HG02759 (cell line): ENCODE measurements around the gene ZNF76.
"Not testable (repeated sequence)": the region's sequence is repeated elsewhere in the genome, so short reads cannot be mapped to it uniquely, and the experiment has no call there.

Experiments used
- ATAC-seq: cut with Tn5 transposase; IDR thresholded peaks from one replicate; pipeline ENCODE4 v1.9.1; 2021; ENCODE audit warnings: mild to moderate bottlenecking, moderate library complexity; ENCODE audit not compliant: unreplicated experiment

ZNF76 gene

DNA sequence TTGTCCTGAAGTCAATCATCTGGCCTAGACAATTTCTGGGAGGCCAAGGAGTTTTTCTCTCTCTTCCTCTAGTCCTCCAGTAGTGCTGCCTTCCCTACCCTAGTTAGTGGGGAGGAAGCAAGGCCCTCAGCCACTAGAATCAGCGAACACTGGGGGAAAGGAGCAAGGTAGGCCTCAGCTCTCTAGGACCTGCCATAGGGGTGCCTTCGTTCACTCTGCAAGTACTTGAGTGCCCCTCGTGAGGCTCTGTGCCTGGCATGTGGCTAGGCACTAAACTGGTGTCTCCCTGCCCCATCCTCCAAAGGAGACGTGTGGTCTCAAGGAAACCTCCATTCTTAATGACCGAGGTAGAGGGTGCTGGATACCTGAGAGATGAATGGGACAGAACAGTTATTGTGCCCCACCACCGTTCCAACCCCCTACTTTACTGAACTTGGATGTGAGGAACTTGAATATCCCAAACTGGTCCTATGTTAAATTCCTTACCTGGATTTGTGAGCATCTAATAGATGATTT is 39.1 kb downstream of the ZNF76 start:
- no peak for ATAC-seq

DNA sequence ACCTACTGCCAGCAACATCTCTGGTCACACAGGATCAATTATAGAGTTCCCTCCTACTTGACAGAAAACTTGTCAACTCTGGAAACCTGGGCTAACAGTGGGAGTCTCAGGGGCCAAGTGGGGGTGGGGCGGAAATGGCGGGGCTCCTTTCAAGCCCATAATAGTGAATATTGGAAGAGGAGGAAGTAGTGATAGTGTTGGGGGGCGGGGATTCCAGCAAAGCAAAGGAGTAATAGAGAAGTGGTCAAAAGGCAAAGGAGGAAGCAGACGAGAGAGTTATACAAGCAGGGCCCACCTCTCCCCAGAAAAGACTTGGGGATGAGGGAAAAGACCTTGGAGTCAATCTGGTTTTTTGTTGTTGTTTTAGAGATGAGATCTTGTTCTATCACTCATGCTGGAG is 40.1 kb downstream of the ZNF76 start:
- ATAC-seq, result no peak

DNA sequence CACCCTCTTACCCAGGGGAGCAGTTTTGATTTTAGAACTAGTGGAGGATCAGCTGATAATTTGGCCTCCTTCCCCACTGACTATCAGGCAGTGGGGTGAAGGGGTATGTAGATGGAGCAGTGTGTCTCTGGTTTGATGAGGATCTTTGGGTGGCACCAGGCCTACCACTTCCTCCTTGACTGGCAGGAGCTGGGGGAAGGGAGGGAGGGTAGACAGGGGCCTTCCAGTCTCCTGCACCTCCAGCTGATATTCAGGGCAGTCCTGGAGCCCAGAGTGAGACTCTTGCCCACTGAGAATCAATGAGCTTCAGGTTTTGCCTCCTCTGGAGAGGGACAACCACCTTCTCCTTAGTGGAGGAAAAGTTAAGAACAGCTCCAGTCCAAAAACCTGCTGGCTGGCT is 41.3 kb downstream of the ZNF76 start:
- no peak for ATAC-seq

DNA sequence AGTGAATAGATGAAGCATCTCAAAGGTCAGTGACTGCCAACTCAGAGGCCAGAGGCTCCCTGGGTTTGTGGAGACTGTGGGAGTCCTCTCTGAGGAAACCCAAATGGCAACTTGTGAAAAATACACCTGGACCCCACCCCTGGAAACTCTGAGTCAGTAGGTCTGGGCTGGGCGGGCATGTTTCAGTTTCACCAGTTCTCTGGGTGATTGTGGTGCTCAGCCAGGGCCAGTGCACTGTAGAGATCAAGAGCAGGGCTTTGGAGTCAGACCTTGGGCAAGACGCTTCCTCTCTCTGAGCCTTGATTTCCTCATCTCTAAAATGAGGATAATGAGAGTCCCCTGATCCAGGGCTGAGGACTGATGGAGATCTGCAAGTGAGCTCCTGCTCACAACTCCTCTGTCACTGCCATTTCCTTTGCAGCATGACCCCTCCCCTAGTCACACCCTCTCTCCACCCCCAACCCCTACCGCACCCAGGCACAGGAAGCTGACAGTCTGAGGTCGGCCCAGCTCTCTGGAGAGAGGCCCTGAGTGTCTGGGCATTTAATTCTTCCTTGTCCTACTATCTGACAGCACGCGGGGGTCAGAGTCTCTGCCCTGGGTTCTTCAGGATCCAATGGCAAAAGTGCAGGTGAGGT is 43.2 kb downstream of the ZNF76 start:
- ATAC-seq, result peak; percentile 84

DNA sequence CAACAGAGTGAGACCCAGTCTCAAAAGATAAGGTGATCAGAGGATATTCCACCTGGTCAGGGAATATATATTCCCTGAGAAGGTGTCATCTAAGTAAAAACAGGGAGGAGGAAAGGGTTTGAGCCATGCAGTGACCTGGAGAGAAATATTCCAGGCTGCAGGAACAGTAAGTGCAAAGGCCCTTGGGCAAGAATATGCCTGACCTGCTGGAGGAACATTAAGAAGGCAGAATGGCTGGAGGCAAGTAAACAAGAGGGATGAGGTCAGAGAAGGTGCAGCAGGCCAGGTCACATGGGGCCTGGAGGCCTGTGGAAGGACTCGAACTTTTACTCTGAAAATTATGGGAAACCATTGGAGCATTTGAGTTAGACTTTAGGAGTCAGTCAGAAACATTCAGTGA is 44.8 kb downstream of the ZNF76 start:
- no peak for ATAC-seq

DNA sequence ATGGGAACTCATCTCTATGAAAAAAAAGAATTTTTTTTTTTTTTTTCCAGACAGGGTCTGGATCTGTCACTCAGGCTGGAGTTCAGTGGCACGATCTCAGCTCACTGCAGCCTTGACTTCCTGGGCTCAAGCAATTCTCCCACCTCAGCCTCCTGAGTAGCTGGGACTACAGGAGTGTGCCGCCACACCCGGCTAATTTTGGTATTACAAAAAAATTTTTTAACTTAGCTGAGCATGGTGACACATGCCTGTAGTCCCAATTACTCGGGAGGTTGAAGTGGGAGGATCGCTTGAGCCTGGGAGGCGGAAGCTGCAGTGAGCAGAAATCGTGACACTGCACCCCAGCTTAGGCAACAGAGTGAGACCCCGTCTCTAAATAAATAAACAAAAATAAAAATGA is 45.6 kb downstream of the ZNF76 start:
- ATAC-seq, result no peak

DNA sequence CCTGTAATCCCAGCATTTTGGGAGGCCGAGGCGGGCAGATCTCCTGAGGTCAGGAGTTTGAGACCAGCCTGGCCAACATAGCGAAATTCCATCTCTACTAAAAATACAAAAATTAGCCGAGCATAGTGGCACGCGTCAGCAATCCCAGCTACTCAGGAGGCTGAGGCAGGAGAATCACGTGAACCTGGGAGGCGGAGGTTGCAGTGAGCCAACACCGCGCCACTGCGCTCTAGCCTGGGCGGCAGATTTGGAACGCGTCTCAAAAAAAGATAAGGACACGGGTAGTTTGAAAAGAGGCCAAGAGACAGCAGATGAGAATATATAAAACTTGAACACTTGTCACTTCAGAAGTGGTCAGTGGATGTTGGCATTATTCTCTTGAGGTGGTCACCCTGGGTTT is 47.6 kb downstream of the ZNF76 start:
- not testable (repeated sequence) for ATAC-seq

DNA sequence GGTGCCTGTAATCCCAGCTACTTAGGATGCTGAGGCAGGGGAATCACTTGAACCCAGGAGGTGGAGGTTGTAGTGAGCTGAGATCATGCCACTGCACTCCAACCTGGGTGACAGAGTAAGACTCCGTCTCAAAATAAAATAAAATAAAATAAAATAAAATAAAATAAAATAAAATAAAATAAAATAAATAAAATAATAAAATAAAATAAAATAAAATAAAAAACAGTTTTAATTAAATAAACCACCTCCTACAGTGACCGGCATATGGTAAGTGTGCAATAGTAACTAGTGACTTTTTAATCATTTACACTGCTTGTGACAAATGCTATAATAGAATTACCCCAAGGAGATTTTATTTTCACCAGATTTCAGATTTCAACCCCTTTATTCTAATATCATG is 49.0 kb downstream of the ZNF76 start:
- not testable (repeated sequence) for ATAC-seq

DNA sequence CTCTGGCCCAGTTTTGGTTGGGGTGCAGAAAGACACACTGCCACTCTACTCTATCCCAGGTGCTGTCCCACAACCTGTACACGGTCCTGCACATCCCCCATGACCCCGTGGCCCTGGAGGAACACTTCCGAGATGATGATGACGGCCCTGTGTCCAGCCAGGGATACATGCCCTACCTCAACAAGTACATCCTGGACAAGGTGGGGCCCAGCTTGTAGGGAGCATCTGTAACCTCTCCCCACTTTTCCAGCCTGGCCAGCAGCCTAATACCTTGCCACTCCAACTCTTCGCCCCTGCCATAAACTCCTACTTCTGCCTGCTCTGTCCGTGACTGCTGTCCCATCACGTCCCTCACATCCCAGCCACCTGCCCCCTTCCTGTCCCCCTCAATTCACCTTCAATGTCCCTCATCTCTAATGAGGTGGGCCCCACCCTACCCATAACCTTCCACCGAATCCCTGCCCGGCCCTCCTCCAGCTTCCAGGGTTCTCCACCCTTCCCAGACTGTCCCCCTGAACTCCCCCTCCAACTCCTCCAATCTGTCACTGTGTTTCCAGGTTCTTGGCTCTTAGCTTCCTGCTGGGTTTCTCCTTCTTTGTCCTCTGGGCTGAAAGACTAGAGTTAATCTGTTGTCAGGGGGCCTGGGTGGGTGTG is 50.2 kb downstream of the ZNF76 start:
- no peak for ATAC-seq

DNA sequence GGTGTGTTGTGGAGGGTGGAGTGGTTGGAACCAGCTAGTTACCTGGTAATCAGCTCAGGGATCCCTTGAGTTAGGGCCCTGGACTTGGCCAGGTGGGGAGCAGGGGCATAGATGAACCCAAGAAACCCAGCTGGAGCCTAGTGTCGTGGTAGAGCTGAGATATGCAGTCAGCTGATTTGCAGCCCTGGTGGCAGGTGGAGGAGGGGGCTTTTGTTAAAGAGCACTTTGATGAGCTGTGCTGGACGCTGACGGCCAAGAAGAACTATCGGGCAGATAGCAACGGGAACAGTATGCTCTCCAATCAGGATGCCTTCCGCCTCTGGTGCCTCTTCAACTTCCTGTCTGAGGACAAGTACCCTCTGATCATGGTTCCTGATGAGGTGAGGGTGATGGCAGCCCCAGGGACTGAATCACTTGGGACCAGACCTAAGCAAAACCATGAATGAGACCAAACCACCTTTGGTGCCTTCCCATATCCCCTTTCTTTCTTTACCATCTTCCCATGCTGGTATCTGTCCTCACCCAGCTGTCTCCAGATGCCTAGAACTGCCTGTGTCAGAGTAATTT is 50.8 kb downstream of the ZNF76 start:
- no peak for ATAC-seq

DNA sequence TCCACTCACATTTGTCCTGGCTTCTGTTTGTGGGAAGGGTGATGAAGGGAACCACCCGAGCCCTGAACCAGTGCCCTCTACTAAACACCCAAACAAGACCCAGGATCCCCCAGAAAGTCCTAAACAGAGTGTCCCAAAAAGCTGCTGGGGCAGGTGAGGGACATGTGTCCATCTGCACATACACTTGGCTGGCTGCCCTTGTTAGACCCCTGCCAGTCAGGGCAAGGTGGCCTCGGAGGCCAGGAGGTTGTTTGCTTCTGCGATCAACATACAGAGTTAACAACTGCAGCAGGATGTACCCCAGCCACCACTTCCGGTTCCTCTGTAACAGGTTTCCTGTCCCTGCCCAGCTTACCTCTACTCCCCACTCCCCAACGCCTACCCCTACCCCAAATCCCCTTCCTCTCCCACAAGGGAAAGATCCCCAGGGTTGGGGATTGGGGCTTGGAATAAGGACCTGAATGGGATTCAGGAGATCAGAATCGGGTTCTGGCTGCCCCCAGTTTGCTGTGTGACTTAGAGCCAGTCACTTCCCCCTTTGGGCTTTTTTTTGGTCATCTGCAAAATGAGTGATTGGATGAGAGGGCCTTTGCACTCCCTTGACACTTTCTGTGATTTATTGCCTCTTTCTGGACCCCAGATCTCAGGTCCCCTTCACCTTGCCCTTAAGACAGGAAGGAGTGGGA is 52.0 kb downstream of the ZNF76 start:
- no peak for ATAC-seq

DNA sequence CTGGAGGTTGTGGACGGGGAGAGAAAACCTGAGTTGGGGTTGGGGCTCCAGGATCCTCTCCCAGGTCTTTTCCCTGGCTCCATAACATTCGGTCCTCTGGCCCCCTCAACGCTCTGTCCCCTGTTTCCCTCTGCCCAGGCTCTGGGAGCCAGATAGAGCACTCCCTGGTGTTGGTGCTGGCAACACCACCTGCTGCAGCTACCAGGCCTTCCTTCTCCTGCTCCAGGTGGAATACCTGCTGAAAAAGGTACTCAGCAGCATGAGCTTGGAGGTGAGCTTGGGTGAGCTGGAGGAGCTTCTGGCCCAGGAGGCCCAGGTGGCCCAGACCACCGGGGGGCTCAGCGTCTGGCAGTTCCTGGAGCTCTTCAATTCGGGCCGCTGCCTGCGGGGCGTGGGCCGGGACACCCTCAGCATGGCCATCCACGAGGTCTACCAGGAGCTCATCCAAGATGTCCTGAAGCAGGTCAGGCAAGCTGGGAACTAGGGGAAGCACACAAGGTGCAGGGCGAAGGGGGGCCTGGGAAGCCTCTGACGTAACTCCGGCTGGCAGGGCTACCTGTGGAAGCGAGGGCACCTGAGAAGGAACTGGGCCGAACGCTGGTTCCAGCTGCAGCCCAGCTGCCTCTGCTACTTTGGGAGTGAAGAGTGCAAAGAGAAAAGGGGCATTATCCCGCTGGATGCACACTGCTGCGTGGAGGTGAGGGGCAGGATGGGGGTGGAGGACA is 52.7 kb downstream of the ZNF76 start:
- no peak for ATAC-seq

DNA sequence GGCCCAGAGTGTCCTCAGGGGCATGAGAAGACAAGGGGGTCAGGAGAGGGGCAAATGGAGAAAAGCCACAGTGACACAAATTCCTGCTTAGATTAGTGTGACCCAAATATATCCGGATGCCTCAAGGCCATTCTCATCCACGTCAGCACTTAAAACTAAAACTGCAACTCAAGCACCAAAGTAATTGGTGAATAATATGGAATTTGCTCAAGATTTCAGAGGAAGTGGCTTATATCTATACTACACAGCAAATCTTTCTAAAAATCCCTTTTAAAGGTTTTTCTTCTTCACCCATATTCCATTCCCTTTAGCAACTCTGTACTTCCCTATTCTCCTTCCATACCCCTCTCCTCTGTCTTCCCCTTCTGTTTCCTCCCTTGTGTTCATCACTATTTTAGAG is 53.3 kb downstream of the ZNF76 start:
- ATAC-seq, result no peak

DNA sequence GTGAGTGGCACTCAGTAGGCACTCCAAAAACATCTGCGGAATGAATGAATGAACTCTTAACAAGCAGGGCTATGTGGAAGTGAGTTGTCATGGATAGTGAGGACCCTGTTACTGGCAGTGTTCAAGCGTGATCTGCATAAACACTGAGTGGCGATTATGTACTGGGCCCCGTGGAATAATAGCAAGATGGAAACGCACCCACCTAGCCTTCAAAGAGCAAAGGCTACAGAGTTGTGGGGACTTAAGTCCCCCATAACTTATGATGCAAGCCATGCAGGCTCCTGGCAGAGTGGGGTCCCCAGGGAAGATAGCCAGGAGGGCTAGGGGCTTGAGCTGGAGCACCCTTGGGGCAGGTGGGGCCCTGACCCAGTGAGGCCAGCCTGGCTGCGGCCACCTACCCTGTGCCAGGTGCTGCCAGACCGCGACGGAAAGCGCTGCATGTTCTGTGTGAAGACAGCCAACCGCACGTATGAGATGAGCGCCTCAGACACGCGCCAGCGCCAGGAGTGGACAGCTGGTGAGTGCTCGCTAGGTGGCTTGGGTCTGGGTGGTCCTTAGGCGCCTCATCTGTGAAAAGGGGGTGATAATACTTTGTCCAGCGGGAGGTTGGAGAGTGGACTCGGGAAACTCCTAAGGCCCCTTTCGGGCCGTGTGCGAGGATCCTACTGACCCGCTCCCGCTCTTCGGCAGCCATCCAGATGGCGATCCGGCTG is 58.1 kb downstream of the ZNF76 start:
- no peak for ATAC-seq

DNA sequence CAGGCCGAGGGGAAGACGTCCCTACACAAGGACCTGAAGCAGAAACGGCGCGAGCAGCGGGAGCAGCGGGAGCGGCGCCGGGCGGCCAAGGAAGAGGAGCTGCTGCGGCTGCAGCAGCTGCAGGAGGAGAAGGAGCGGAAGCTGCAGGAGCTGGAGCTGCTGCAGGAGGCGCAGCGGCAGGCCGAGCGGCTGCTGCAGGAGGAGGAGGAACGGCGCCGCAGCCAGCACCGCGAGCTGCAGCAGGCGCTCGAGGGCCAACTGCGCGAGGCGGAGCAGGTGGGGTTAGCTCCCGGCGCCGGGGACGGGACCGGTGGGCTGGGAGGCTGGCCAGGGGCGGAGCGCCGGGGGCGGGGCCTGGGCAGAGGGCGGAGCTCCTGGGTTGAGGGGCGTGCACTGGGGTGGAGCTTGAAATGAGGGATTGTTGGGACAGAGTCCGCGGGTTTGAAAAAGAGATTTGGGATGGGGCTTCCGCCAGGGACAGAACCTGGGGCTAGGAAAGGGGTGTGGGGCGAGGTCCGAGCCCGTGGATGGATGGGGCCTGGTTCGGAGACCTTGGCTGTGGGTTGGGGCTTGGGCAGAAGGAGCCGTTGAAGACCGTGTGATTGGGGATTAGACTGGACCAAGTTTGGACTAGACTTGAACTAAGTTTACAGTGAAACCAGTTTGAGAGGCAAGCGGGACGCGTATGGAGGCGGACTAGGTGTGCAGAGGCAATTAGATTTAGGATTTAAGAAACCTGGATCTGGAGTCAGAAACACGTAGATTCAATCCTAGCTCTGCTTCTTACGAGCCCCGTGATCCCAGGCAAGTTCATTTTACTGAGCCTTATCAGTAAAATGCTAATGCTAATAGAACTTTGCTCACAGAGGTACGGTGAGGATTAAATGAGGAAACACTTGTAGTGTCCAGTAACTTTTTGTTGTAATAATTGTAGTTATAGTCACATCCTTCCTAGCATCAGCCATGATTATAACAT is 58.9 kb downstream of the ZNF76 start:
- ATAC-seq, result no peak

DNA sequence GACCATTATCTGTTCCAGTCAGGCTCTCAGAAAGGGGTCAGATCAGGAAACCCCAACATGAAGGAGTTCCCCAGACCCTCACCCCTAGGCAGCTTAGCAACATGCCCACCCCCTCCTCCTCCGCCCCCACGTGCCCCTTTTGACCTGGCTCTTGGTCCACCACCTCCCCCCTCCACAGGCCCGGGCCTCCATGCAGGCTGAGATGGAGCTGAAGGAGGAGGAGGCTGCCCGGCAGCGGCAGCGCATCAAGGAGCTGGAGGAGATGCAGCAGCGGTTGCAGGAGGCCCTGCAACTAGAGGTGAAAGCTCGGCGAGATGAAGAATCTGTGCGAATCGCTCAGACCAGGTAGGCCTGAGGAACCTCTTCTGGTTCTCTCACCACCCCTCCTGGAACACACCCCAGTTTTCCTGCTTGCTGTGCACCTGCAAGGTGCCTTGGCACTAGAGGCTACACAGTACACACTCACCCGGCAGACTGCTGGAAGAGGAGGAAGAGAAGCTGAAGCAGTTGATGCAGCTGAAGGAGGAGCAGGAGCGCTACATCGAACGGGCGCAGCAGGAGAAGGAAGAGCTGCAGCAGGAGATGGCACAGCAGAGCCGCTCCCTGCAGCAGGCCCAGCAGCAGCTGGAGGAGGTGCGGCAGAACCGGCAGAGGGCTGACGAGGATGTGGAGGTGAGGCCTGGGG is 60.0 kb downstream of the ZNF76 start:
- no peak for ATAC-seq

DNA sequence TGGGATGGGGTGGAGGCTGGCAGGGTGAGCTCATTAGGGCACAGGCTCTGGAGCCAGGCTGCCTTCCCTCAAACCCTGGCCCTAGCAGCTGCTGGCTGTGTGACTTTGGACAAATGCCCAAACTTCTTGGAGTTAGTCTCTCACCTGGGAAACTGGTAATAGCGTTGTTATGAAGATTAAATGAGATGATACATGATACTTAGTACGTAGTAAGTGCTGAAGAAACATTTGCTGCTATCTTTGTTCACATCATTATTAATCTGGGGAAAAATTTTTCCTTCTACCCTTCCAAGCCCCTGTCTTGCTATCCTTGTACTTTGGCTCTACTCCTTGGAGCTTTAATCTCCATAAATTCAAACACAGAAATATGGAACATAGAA is 60.5 kb downstream of the ZNF76 start:
- ATAC-seq, result no peak

DNA sequence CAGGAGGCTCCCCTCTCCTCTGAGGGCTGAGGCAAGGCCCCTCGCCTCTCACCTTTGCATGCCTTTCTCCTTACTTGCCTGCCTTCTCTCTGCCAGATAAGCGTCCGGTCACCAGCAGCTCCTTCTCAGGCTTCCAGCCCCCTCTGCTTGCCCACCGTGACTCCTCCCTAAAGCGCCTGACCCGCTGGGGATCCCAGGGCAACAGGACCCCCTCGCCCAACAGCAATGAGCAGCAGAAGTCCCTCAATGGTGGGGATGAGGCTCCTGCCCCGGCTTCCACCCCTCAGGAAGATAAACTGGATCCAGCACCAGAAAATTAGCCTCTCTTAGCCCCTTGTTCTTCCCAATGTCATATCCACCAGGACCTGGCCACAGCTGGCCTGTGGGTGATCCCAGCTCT is 61.6 kb downstream of the ZNF76 start:
- ATAC-seq, result no peak
